Stomach (tissue), 9 donors: ENCODE data around the gene GPLD1. TPM values are rescaled to one million over a fixed set of nuclear protein-coding genes. Genes with fewer than 3 reads are reported as not detected.

Experiments
- DNase-seq, 2 donors: peaks; one replicate each; pipeline versions ENCODE4 v3.0.0 to v3.0.0-alpha.2; 2013 to 2019
- H3K27ac ChIP-seq, 5 donors: fragments of 200-600 bp in 4 of 5; sonication (generic) in 4 of 5; one replicate each; pipeline ENCODE4 v1.5.1; 2013 to 2019; ENCODE audit warnings: mild to moderate bottlenecking in 1 of 5, moderate library complexity in 1 of 5
- H3K27me3 ChIP-seq, 3 donors: fragments of 200-600 bp; sonication (generic); one replicate each; pipeline ENCODE4 v1.5.1; 2017 to 2019; ENCODE audit warnings: mixed run types in 1 of 3
- H3K36me3 ChIP-seq, 4 donors: fragments of 200-600 bp; sonication (generic); 1 replicate in 3 of 4; 2 replicates in 1 of 4; pipeline ENCODE4 v1.5.1; 2016 to 2019
- H3K4me1 ChIP-seq, 4 donors: fragments of 200-600 bp; sonication (generic); one replicate each; pipeline ENCODE4 v1.5.1; 2016 to 2019
- H3K4me3 ChIP-seq, 4 donors: fragments of 200-600 bp; sonication (generic) in 3 of 4; one replicate each; pipeline ENCODE4 v1.5.1; 2016 to 2019; ENCODE audit warnings: mild to moderate bottlenecking in 1 of 4
- H3K9me3 ChIP-seq, 4 donors: fragments of 200-600 bp; sonication (generic); one replicate each; pipeline ENCODE4 v1.5.1; 2016 to 2019
- CTCF ChIP-seq, 7 experiments: fragments of 450-650 bp in 4 of 7; fragments of 200-600 bp in 3 of 7; sonication (generic) in 3 of 7; IDR thresholded peaks; one replicate each; pipeline ENCODE4 v1.5.1; 2016 to 2019; ENCODE audit warnings: antibody characterized with exemption in 7 of 7, control low read depth in 2 of 7, mild to moderate bottlenecking in 1 of 7
- EP300 ChIP-seq: sonication (generic); formaldehyde crosslinking; IDR thresholded peaks from one replicate; pipeline ENCODE4 v1.6.1; 2017; ENCODE audit warnings: antibody characterized with exemption
- POLR2A ChIP-seq, 4 donors: fragments of 450-650 bp; IDR thresholded peaks; one replicate each; pipeline ENCODE4 v1.6.1; 2016; ENCODE audit warnings: antibody characterized with exemption in 4 of 4, control low read depth in 2 of 4, mild to moderate bottlenecking in 1 of 4, moderate library complexity in 1 of 4
- POLR2AphosphoS5 ChIP-seq, 3 donors: sonication (generic); formaldehyde crosslinking; IDR thresholded peaks; one replicate each; pipeline ENCODE4 v1.6.1; 2016; ENCODE audit warnings: antibody characterized with exemption in 3 of 3
- WGBS, 5 donors: extraction: QIAGEN DNeasy Blood & Tissue Kit in 3 of 5; methylation state at CpG; one replicate each; pipeline versions ENCODE4 v1.1.5 to v1.1.7; 2013 to 2018; 5-methylcytosine and 5-hydroxymethylcytosine counted together
- intact Hi-C: fragments of 100-400 bp; cut with DNase I; formaldehyde crosslinking; loops from one replicate; pipeline ENCODE4 v1.15.1; 2023; ENCODE audit warnings: low total_unique reads
- polyA plus RNA-seq, 3 donors: library from polyadenylated mRNA; stranded (reverse); fragments of 200-250 nt; gene quantifications; one replicate each; pipeline ENCODE4 v1.2.3, GENCODE V29; 2013
- total RNA-seq, 5 donors: library from RNA; depleted of rRNA; stranded (reverse); fragments of >200 nt; gene quantifications; one replicate each; pipeline versions ENCODE4 v1.1.0 to v1.2.3, GENCODE V29; 2014 to 2016
- donor health status: healthy with polysubstance abuse.
- donor health status: Bipolar disorder and iron deficiency.
- donor health status: healthy.

Gene GPLD1
- total and polyA plus RNA-seq, 8 donors = 0.18 to 2.8 (median 0.44) TPM; not detected in 2

- Histone ChIP-seq H3K4me1 (no peaks in the 10 kb centered on the region), H3K9me3 (no peaks in the 10 kb centered on the region), H3K36me3 (no peaks in the 10 kb centered on the region), H3K4me3 (no peak overlapping the region), H3K27ac (no peak overlapping the region), H3K27me3 (no peaks in the 10 kb centered on the region)
- TF ChIP-seq EP300 (no peak), POLR2AphosphoS5 (IDR thresholded peaks at IDR 0.05) (no peak), POLR2A (IDR thresholded peaks at IDR 0.05) (no peak), CTCF (IDR thresholded peaks at IDR 0.05) (no peak)
- intact Hi-C loops = no loop called here
- no peak for DNase-seq
- 86 to 100% (median 97%) methylated on average over 1 of the region's 1 CpG for WGBS, 5 donors
Measured at GRCh38 chr6:24477070-24477469, 12.3 kb downstream of the GPLD1 start.

DNA sequence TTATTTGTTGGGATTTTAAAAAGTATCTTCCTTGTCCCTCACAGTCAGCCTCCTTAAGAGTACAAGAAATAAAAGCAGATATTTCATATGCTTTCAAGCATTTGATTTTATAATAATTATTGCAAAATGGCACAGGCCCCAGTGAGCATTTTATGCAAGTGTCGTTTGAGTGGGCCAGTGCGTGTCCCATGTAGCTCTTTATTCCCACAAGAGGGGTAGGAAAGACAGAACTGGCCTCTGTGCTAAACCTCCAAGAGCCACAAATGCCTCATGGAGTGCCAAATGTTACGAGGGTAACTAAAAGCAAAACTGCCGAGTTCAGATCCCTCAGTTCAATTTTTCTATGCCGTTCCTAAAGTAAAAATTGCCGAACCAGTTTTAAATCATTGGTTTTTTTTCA is 12.7 kb downstream of the GPLD1 start:
- no peak for DNase-seq
- no peak overlapping the region for H3K27ac ChIP-seq
- intact Hi-C loops = no loop called here
- WGBS, 5 donors = 89 to 93% (median 92%) methylated on average over 6 of the region's 6 CpGs
- no peaks in the 10 kb centered on the region for H3K36me3 ChIP-seq
- no peaks in the 10 kb centered on the region for H3K27me3 ChIP-seq
- H3K4me1 ChIP-seq = no peaks in the 10 kb centered on the region
- no peaks in the 10 kb centered on the region for H3K9me3 ChIP-seq
- TF ChIP-seq CTCF (IDR thresholded peaks at IDR 0.05) (no peak), EP300 (no peak), POLR2A (IDR thresholded peaks at IDR 0.05) (no peak), POLR2AphosphoS5 (IDR thresholded peaks at IDR 0.05) (no peak)
- no peak overlapping the region for H3K4me3 ChIP-seq

GRCh38 chr6:24472181-24472580 is 17.2 kb downstream of the GPLD1 start:
- Histone ChIP-seq H3K9me3 (no peaks in the 10 kb centered on the region), H3K27me3 (no peaks in the 10 kb centered on the region), H3K4me3 (no peak overlapping the region), H3K36me3 (no peaks in the 10 kb centered on the region), H3K27ac (no peak overlapping the region), H3K4me1 (no peaks in the 10 kb centered on the region)
- DNase-seq = no peak
- TF ChIP-seq POLR2AphosphoS5 (IDR thresholded peaks at IDR 0.05) (no peak), EP300 (no peak)
- intact Hi-C loops = no loop called here

- H3K9me3 ChIP-seq = no peaks in the 10 kb centered on the region
- WGBS, 5 donors = 68 to 76% (median 75%) methylated on average over 7 of the region's 7 CpGs
- DNase-seq = no peak
- no peaks in the 10 kb centered on the region for H3K4me1 ChIP-seq
- intact Hi-C loops = no loop called here
- TF ChIP-seq POLR2A (IDR thresholded peaks at IDR 0.05) (no peak), EP300 (no peak), CTCF (IDR thresholded peaks at IDR 0.05) (no peak), POLR2AphosphoS5 (IDR thresholded peaks at IDR 0.05) (no peak)
- H3K4me3 ChIP-seq = no peak overlapping the region
- H3K27ac ChIP-seq = no peak overlapping the region
- H3K36me3 ChIP-seq = no peaks in the 10 kb centered on the region
- H3K27me3 ChIP-seq = no peaks in the 10 kb centered on the region
Measured at GRCh38 chr6:24469811-24470210, 19.6 kb downstream of the GPLD1 start.

DNA sequence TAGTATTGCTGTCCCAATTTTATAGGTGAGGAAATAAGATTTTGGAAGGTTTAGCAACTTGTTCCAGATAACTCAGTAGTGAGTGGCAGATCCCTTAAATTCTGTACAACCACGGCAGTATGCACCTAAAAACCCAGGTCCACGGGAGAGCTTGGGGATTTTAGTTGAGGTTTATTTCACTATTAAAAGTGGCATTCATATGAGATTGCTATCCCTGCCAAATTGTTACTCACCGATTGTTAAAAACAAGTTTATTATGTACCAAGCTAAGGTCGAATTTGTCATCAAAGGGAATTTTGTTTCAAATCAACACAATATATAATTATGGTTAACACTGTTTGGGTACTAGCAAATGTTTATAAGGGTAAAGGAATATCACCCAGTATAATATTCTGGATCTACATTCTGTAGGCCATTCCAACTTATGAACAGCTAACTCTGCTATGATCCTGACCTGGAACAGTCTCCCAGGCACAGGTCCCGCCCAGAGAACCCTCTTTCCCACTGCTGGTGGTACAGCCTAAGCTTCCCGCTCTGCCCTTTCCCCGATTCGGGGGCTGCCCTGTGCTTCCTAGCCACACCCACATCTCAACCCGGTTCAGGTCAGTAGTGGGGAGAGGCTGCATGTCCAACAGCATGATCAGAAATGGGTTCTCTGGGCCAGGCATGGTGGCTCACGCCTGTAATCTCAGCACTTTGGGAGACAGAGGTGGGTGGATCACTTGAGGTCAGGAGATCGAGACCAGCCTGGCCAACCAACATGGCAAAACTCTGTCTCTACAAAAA is 24.9 kb downstream of the GPLD1 start:
- no peak for DNase-seq
- no peak overlapping the region for H3K4me3 ChIP-seq
- intact Hi-C loops = no loop called here
- H3K27ac ChIP-seq = no peak overlapping the region
- 89 to 90% (median 89%) methylated on average over 11 of the region's 11 CpGs for WGBS, 5 donors
- H3K36me3 ChIP-seq = no peaks in the 10 kb centered on the region
- H3K27me3 ChIP-seq = no peaks in the 10 kb centered on the region
- no peaks in the 10 kb centered on the region for H3K4me1 ChIP-seq
- no peaks in the 10 kb centered on the region for H3K9me3 ChIP-seq
- TF ChIP-seq POLR2AphosphoS5 (IDR thresholded peaks at IDR 0.05) = no peak
- no peak for TF ChIP-seq CTCF (IDR thresholded peaks at IDR 0.05)
- no peak for TF ChIP-seq EP300
- no peak for TF ChIP-seq POLR2A (IDR thresholded peaks at IDR 0.05)
